Mesendoderm (in vitro differentiated cells): ENCODE measurements around the gene COLEC12.
"Not testable (repeated sequence)": the region's sequence is repeated elsewhere in the genome, so short reads cannot be mapped to it uniquely, and the experiment has no call there.

Experiments used
- DNase-seq: peaks from one replicate; pipeline ENCODE4 v3.0.0; 2013
- H2AK5ac ChIP-seq: 2 replicates; pipeline ENCODE4 v1.6.1; 2013; ENCODE audit warnings: low read length, inconsistent platforms
- H2BK120ac ChIP-seq: 2 replicates; pipeline ENCODE4 v1.6.1; 2013; ENCODE audit warnings: low read depth, mild to moderate bottlenecking, low read length, moderate library complexity, mixed read lengths
- H2BK15ac ChIP-seq: replicated peaks from 2 replicates; pipeline ENCODE4 v1.6.1; 2013; ENCODE audit warnings: low read depth, mild to moderate bottlenecking, moderate library complexity
- H2BK5ac ChIP-seq: 2 replicates; pipeline ENCODE4 v1.6.1; 2013; ENCODE audit warnings: low read length, inconsistent platforms
- H3K18ac ChIP-seq: 2 replicates; pipeline ENCODE4 v1.6.1; 2013; ENCODE audit warnings: mild to moderate bottlenecking, low read length, mixed read lengths
- H3K23ac ChIP-seq: one replicate; pipeline ENCODE4 v1.6.1; 2013; ENCODE audit warnings: low read length
- H3K27ac ChIP-seq: 2 replicates; pipeline ENCODE4 v1.5.1; 2013; ENCODE audit warnings: low read depth, mild to moderate bottlenecking, inconsistent platforms, low read length, moderate library complexity
- H3K27me3 ChIP-seq: 2 replicates; pipeline ENCODE4 v1.6.1; 2013; ENCODE audit warnings: low read length, control low read depth, mild to moderate bottlenecking, inconsistent platforms; ENCODE audit not compliant: insufficient read depth, poor library complexity
- H3K36me3 ChIP-seq: 2 replicates; pipeline ENCODE4 v1.6.1; 2013; ENCODE audit warnings: low read length, inconsistent platforms; ENCODE audit not compliant: control insufficient read depth, insufficient read depth
- H3K4ac ChIP-seq: one replicate; pipeline ENCODE4 v1.6.1; 2013; ENCODE audit warnings: low read depth, mild to moderate bottlenecking, low read length, moderate library complexity
- H3K4me1 ChIP-seq: 2 replicates; pipeline ENCODE4 v1.6.1; 2013; ENCODE audit warnings: low read depth, low read length, inconsistent platforms; ENCODE audit not compliant: control insufficient read depth
- H3K4me2 ChIP-seq: 2 replicates; pipeline ENCODE4 v1.6.1; 2013; ENCODE audit warnings: low read length
- H3K4me3 ChIP-seq: 2 replicates; pipeline ENCODE4 v1.5.1; 2013; ENCODE audit warnings: mild to moderate bottlenecking, low read length
- H3K56ac ChIP-seq: one replicate; pipeline ENCODE4 v1.6.1; 2013; ENCODE audit warnings: low read length
- H3K79me1 ChIP-seq: 2 replicates; pipeline ENCODE4 v1.6.1; 2013; ENCODE audit warnings: low read length, inconsistent platforms
- H3K79me2 ChIP-seq: 2 replicates; pipeline ENCODE4 v1.6.1; 2013; ENCODE audit warnings: mild to moderate bottlenecking, low read length; ENCODE audit not compliant: control insufficient read depth, insufficient read depth
- H3K9ac ChIP-seq: 2 replicates; pipeline ENCODE4 v1.6.1; 2013; ENCODE audit warnings: low read length, inconsistent platforms
- H4K5ac ChIP-seq: one replicate; pipeline ENCODE4 v1.6.1; 2013; ENCODE audit warnings: low read length
- H4K8ac ChIP-seq: one replicate; pipeline ENCODE4 v1.6.1; 2013; ENCODE audit warnings: low read depth, mild to moderate bottlenecking, control low read depth, low read length, moderate library complexity
- WGBS: extraction: QIAGEN DNeasy Blood & Tissue Kit; methylation state at CpG from one replicate; pipeline ENCODE4 v1.1.7; 2013; ENCODE audit warnings: low lambda C conversion rate, missing lambda C conversion rate; ENCODE audit not compliant: insufficient coverage; ENCODE audit errors: extremely low coverage; 5-methylcytosine and 5-hydroxymethylcytosine counted together

Gene COLEC12

GRCh38 chr18:289970-290369 lies 210.5 kb downstream of the COLEC12 start:
- H3K27ac ChIP-seq, H3K18ac ChIP-seq, H2BK5ac ChIP-seq, H4K8ac ChIP-seq, H2AK5ac ChIP-seq, H3K4ac ChIP-seq, H3K23ac ChIP-seq, H3K4me3 ChIP-seq, H3K9ac ChIP-seq, H3K27me3 ChIP-seq, H3K36me3 ChIP-seq, H3K79me1 ChIP-seq, H2BK15ac ChIP-seq, H3K4me2 ChIP-seq, DNase-seq, H3K4me1 ChIP-seq, H3K79me2 ChIP-seq, H4K5ac ChIP-seq, H3K56ac ChIP-seq, H2BK120ac ChIP-seq: not testable (repeated sequence)
- WGBS = no CpG with 5 or more reads among the region's 4 CpGs

DNA sequence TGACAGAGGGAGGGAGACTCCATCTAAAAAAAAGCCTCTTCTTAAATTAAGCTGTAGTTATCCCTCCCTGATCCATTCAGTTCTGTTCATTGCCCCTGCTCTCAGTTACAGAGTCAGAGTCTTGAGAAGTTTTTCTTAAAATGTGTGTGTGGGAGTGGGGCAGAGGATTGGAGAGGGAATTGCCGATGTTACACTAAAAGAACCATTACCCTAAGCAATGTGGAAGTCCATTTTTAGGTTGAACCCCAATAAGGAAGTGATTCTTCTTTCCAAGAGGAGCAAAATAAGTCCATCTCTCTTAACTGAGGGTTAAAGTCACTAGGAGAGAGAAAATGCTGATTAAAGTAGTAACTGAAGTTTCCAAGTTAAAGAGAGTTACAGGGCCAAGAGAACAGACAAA lies 211.5 kb downstream of the COLEC12 start:
- Histone ChIP-seq H3K79me2 (no peaks in the 10 kb centered on the region), H3K27me3 (peaks cover 2% of the 10 kb centered on the region), H4K5ac (no peak overlapping the region), H2BK5ac (no peak overlapping the region), H3K9ac (no peak overlapping the region), H2BK15ac (no peak overlapping the region), H2AK5ac (no peak overlapping the region), H2BK120ac (peak overlapping the region; percentile 32), H3K36me3 (no peaks in the 10 kb centered on the region), H3K27ac (no peak overlapping the region), H3K23ac (no peak overlapping the region), H3K4me3 (no peak overlapping the region), H3K4ac (no peak overlapping the region), H3K18ac (no peak overlapping the region), H3K56ac (no peak overlapping the region), H4K8ac (no peak overlapping the region), H3K79me1 (no peaks in the 10 kb centered on the region), H3K4me1 (no peaks in the 10 kb centered on the region), H3K4me2 (no peak overlapping the region)
- no peak for DNase-seq
- WGBS = no CpG with 5 or more reads among the region's 1 CpG

DNA sequence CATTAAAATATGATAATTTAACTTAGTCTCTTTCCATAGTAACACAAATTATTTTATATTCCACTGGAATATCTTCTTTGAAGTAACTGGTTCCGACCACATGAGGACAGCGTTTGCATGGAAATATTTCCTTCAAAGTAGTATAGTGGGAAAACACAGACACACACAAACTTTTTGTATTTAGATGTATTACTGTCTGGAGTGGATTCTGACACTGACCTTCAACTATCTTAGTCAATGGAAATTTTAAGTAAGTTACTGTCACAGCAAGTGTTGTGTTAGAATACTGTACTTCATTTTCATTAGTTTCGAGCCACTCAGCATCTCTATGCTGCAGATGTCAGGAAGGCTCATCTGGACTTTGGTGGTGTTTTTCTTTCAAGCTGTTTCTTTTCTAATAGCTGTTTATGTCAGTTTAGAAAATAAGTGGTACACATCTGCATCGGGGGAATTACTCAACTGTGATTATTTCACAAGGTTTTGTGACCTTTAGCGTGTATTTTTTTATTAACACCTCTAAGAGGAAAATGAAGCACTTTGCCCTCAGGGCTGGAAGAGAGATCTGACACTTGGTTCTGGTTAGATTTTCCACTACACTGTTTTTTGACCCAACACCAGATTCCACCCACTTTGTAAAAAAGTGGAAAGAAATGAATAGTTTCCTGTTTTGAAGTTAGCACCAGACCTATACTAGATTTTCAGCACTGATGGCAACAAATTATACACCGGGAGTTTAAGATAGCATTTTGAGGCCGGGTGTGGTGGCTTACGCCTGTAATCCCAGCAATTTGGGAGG lies 213.8 kb downstream of the COLEC12 start:
- no CpG with 5 or more reads among the region's 8 CpGs for WGBS
- Histone ChIP-seq H3K18ac (no peak overlapping the region), H3K27me3 (peaks cover 2% of the 10 kb centered on the region), H3K56ac (no peak overlapping the region), H3K4me3 (no peak overlapping the region), H4K5ac (no peak overlapping the region), H3K9ac (no peak overlapping the region), H3K36me3 (no peaks in the 10 kb centered on the region), H3K79me2 (no peaks in the 10 kb centered on the region), H4K8ac (no peak overlapping the region), H3K4me2 (no peak overlapping the region), H2AK5ac (no peak overlapping the region), H3K79me1 (no peaks in the 10 kb centered on the region), H3K27ac (no peak overlapping the region), H3K4me1 (no peaks in the 10 kb centered on the region), H2BK15ac (no peak overlapping the region), H2BK120ac (no peak overlapping the region), H2BK5ac (no peak overlapping the region), H3K4ac (no peak overlapping the region), H3K23ac (no peak overlapping the region)
- DNase-seq = no peak

DNA sequence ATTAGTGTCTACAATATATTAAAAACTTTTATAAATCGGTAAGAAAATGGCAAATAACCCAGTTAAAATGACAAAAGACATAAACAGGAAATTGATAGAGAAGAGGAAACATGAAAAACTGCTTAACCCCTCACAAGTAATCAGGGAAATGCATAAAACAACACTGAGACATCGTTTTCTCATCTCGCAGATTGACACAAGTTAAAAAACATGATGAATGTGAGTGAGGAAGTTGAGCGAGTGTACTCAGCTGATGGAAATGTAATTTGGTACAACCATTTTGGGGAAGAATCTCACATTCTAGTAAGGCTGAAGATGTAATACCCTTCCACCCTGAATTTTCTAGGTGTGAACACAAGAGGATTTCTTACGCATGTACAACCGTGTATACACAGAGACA lies 214.7 kb downstream of the COLEC12 start:
- Histone ChIP-seq H3K36me3 (no peaks in the 10 kb centered on the region), H3K4me1 (no peaks in the 10 kb centered on the region), H3K56ac (no peak overlapping the region), H3K4ac (no peak overlapping the region), H3K9ac (no peak overlapping the region), H3K4me2 (no peak overlapping the region), H4K5ac (no peak overlapping the region), H3K4me3 (no peak overlapping the region), H3K18ac (no peak overlapping the region), H2BK15ac (no peak overlapping the region), H3K23ac (no peak overlapping the region), H4K8ac (no peak overlapping the region), H2BK120ac (no peak overlapping the region), H3K79me2 (no peaks in the 10 kb centered on the region), H3K79me1 (no peaks in the 10 kb centered on the region), H2BK5ac (no peak overlapping the region), H3K27ac (no peak overlapping the region), H3K27me3 (peaks cover 2% of the 10 kb centered on the region), H2AK5ac (no peak overlapping the region)
- no CpG with 5 or more reads among the region's 6 CpGs for WGBS
- no peak for DNase-seq

DNA sequence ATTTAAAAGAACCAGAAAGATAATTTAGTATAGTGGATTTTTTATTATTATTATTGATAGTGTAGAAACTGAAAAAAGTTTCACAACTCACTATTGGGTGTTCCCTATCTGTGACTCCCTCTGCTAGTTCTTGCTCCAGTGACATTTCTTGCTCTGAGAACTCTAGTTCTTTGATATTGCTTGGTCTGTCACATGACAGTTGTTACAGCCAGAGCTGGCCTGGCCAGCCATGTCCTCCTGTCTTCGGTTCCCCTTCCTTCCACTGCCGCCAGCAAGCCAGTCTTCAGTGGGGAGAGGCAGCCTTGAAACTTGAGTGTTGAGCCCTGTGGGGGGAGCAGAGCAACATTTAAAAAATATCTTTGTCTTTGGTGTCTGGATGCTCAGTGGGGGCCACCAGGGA lies 225.0 kb downstream of the COLEC12 start:
- no peak overlapping the region for H3K4me3 ChIP-seq
- H3K27me3 ChIP-seq = no peaks in the 10 kb centered on the region
- no peak overlapping the region for H3K9ac ChIP-seq
- H3K4ac ChIP-seq = peak overlapping the region; percentile 52
- H3K4me2 ChIP-seq = no peak overlapping the region
- H3K4me1 ChIP-seq = peaks cover 5% of the 10 kb centered on the region
- no peak overlapping the region for H3K18ac ChIP-seq
- no peak for DNase-seq
- H2BK5ac ChIP-seq = no peak overlapping the region
- H3K23ac ChIP-seq = no peak overlapping the region
- no peaks in the 10 kb centered on the region for H3K79me2 ChIP-seq
- no peak overlapping the region for H2BK15ac ChIP-seq
- H3K56ac ChIP-seq = no peak overlapping the region
- WGBS = no CpG with 5 or more reads among the region's 2 CpGs
- H4K8ac ChIP-seq = no peak overlapping the region
- no peaks in the 10 kb centered on the region for H3K36me3 ChIP-seq
- H2BK120ac ChIP-seq = no peak overlapping the region
- no peak overlapping the region for H2AK5ac ChIP-seq
- no peak overlapping the region for H3K27ac ChIP-seq
- no peak overlapping the region for H4K5ac ChIP-seq
- H3K79me1 ChIP-seq = no peaks in the 10 kb centered on the region

GRCh38 chr18:274313-274712 lies 226.2 kb downstream of the COLEC12 start:
- no peak overlapping the region for H3K18ac ChIP-seq
- no peak overlapping the region for H3K56ac ChIP-seq
- WGBS = no CpG with 5 or more reads among the region's 8 CpGs
- H3K4me3 ChIP-seq = no peak overlapping the region
- no peak overlapping the region for H4K8ac ChIP-seq
- peaks cover 5% of the 10 kb centered on the region for H3K4me1 ChIP-seq
- no peak for DNase-seq
- H3K79me1 ChIP-seq = no peaks in the 10 kb centered on the region
- no peak overlapping the region for H2AK5ac ChIP-seq
- no peak overlapping the region for H3K9ac ChIP-seq
- H2BK15ac ChIP-seq = no peak overlapping the region
- no peak overlapping the region for H3K4me2 ChIP-seq
- H3K27me3 ChIP-seq = no peaks in the 10 kb centered on the region
- H4K5ac ChIP-seq = no peak overlapping the region
- H3K27ac ChIP-seq = no peak overlapping the region
- H3K79me2 ChIP-seq = no peaks in the 10 kb centered on the region
- no peak overlapping the region for H3K23ac ChIP-seq
- no peak overlapping the region for H3K4ac ChIP-seq
- H2BK120ac ChIP-seq = no peak overlapping the region
- H3K36me3 ChIP-seq = no peaks in the 10 kb centered on the region
- H2BK5ac ChIP-seq = no peak overlapping the region
